HG02970 (cell line): Measurements from ENCODE around the gene PPFIA1.

ENCODE experiments used
- ATAC-seq: cut with Tn5 transposase; IDR thresholded peaks from one replicate; pipeline ENCODE4 v1.9.1; 2021; ENCODE audit warnings: mild to moderate bottlenecking, moderate library complexity, moderate number of reproducible peaks; ENCODE audit not compliant: unreplicated experiment, low FRiP score

Gene PPFIA1

DNA sequence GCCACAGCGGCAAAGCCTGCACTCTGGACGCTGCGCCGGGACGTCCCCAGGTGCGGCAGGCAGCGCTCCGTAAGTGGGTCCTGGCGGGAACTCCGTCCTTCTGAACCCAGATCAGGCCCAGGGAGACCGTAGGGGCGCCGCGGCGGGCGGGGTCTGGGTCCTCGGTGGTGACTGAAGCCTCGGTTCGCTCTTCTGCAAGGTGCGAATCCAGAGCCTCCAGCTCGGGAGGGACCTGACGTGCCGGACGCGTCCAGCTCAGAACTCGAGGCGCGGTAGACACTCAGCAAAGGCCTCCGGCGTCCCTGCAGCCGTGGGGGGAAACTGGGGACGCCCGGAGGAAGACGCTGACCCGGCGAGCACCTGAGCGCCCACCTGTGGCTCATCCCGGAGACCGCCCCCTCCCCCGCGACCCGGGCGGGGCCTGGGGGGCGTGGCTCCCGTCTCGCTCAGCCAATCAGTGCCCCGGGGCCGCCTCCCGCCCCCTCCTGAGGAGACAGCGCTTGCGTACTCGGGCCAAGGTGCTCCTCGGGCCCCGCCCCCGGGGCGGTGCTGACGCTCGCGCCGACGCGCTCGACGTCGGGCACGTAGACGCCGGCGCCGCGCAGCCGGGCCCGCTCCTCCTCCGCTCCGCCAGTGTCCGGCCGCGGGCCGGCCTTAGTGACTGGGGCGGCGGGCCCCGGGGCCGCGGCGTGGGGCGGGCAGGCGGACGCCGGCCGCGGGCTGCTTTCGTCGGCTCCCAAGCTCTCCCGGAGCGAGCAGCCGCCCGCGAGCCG, at the start of gene PPFIA1:
PPFIA1 (plus strand) TSS at position 587 of the 773 bp plus-strand sequence. CDS start 1,483 bp downstream, outside the sequence.
- ATAC-seq, result peak; percentile 96

DNA sequence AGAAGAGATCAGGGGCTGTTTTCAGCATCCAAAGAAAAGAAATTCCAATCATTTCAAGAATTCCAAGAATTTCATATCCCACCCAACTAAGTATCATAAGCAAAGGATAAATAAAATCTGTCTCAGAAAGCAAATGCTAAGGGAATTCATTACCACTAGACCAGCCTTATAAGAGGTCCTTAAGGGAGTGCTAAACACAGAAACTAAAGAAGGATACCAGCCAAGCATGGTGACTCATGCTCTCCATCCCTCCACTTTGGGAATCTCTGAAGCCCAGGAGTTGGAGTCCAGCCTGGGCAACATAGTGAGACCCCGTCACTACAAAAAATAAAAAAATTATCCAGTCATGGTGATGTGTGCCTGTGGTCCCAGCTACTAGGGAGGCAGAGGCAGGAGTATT, 49.6 kb upstream of the PPFIA1 start:
- no peak for ATAC-seq

DNA sequence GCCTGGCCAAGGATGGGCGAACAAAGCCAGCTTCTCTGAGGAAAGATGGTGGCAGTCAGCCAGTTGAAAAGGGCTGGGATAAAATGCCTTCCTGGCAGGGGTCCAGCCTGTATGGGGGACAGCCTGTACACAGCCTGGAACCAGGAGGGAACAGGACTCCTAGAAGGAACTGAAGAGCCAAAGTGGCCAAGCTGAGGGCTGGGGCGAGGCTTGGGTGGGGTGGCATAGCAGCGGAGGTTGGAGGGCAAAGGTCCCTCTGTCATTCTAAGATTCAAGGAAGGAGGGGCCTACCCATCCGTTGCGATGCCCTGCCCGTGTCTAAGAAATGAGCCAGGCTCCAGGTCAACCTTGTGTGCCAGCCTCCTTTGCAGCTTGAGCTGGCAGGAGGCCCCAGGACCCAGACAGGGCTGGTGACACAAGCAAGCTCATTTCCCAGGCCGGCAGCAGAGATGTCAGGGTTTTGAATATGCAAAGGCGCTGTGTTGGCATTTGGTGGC, 44.8 kb upstream of the PPFIA1 start:
- ATAC-seq, result no peak

DNA sequence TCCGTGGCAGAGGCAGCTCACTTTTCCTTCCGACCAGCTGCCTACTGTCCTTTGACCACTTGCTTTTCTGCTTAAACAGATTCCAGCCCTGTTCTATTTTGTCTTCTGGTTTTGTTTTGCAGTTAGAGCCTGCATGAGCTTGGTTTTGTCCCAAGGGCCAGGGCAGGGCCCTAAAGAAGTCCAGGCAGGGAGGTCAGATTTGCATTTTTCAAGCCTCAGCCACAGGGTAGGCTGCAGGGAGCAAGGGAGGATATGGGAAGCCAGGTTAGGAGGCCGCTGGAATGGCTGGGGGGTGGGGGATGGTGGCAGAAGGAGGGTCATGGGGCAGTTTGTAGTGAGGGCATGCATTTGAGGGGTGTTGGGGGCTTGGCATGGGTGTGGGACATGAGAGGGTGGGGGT, 44.3 kb upstream of the PPFIA1 start:
- no peak for ATAC-seq

DNA sequence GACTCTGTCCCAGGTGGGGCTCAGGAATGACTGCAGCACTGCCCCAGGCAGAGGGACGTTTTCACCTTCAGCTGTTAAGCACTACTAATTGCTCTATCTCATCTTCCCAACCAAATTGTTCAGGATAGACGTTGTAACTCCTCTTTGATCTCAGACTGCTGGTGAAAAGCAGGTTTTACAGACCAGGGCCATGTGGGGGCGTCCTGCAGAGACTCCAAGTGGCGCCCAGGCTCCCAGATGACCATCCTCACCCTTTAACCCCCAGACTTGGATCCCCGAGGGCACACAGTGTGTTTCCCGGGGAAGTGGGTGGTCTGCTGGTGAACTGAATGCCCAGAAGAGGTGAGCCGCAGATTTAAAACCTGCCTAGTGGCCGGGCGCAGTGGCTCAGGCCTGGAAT, 43.5 kb upstream of the PPFIA1 start:
- no peak for ATAC-seq

DNA sequence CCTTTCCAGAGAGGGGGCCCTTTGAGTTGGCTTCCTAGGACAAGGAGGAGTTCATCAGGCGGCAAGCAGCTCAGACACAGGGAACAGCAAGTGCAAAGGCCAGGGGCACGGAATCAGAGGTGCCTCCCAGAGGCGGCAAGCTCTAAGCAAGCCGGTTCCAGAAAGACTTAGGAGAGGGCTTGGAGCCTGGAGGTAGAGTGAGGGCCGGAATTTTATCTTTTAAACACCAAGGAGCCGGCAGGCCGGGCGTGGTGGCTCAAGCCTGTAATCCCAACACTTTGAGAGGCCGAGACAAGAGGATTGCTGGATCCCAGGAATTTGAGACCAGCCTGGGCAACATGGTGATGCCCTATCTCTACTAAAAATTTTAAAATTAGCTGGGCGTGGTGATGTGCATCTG, 40.8 kb upstream of the PPFIA1 start:
- no peak for ATAC-seq

DNA sequence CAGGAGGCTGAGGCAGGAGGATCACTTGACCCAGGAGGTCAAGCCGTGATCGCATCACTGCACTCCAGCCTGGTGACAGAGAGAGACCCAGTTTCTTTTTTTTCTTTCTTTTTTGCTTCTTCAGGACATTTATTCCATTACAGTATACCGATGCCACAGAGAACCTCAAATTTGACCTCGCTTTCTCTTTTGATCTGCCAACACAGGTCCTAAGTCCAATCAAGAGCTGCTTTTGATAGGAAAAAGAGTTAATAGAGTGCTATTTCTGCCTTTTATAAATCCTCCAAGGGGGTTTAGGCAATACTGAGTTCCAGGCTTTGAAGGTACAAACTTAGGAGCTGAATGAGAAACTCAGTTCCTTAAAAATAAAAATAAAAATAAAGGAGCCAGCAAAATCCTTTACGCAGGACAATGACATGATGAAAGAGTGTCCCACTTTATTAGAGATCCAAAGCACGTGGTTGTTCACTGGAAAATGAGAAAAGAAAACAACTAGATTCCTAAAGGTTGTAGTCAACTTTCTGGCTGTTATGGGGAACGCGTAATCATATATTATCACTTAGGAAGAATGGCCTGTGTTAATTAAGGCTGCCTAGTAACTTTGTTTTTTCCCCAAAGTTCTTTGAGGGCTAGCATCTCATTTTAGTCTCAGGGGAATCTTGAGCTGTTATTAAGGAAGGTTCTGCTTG, 40.2 kb upstream of the PPFIA1 start:
- ATAC-seq, result no peak

DNA sequence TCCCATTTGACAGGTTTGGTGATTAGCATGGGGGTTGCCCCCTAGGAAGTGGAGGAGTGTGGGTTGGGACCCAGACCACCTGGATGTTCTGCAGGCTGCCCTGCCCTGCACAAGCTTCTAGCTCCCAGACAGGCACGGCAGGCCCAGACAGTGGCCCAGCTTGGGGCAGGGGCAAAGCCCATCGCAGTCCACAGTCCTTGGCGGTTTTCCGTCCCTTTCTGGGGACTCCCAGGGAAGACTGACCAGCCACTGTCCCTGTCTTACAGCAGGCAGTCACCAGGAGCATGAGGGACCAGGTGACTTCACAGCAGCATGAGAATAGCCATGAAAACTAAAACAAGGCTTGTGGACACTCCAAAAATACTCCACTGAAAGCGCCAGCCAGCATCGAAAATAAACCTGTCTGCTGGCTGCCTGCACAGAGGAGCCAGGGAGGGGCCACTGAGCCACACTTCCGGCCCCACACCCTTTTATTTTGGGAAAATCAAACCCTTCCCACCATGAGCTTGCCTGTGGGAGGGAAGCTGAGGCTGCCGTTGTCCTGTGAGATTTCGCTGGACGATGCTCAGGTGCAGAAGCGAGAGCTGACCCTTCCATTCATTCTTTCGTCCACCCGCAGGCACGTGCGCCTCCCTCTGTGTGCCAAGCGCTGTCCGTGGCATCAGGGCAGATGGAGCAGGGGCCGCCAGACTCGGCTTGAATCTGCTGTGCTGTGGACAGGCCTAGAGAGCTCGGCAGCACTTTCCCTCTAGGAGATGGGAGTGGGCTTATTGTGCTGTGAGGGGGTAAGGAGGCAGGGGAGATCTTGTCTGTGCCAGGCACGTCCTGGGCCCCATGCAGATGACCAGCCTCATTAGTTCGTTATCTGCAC, 39.4 kb upstream of the PPFIA1 start:
- no peak for ATAC-seq

DNA sequence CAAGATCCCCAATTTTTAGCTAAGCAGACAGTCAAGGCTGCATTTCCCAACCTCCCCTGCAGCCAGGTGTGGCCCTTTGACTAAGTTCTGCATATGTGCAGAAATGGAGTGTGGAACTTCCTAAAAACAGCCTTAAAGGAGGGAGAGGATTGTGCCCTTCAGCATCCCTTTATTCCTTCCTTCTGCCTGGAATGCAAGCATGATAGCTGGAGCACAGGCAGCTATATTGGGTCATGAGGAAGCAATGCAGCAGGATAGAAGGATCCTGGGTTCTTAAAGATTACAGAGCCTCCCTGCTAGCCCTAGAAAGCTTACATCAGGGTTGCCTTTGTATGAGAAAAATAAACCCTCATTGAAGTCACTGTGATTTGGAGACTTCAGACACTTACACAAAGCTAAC, 37.5 kb upstream of the PPFIA1 start:
- ATAC-seq, result no peak

DNA sequence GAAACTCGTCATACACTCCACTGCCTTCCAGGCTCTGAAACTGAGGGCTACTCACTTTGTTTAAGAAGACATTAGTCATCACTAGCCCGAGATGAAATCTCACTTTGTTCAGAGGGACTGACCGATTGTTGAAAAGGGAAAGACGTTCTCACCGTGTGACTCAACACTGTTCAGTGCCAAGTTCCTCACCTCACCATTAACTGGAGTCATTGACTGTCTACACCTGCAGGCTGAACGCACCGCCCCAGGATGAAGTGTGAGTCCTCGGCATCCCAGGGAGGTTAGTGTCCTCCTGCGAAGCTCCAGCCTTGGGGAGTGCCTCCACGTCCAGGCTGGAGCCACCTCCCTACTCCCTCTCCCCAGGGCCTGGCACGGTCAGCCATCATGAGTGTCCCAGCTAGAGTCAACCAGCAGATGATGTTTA, 37.0 kb upstream of the PPFIA1 start:
- ATAC-seq, result no peak

DNA sequence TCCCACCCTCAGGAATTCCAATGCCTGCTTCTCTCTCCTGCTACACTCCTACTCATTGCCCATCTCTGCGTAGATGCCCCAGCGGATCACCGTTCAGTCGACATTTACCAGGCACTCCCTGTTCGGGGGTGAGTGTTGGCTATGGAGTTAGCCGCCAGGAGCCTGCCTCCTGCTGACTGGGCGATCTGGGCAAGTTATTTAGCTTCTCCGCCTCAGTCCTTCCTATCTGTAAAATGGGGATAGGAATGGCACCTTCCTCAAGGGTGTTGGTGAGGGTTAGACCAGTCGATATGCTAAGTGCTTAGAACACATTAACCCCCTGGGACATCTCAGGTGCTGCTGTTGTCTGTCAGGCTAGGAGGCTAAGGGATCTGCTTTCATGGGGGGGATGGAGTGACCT, 36.5 kb upstream of the PPFIA1 start:
- ATAC-seq, result no peak

DNA sequence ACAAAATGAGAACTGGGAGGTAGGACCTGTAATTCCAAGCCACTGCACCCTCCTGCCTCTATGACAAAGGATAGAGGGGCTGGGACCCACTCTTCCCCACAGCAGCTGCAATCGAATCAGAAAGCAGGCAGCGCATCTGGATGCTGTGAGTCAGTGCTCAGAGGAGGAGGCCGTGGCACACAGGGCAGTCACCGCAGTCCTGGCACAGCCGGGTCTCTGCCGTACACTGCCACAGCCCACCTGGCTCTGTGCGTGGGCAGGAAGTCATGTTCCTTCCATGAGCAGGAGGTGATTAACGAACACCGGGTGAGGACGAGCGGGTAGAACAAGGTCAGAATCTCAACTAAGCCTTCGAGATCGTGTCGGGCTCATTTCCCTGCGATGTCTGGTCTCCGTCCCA, 30.2 kb upstream of the PPFIA1 start:
- no peak for ATAC-seq

DNA sequence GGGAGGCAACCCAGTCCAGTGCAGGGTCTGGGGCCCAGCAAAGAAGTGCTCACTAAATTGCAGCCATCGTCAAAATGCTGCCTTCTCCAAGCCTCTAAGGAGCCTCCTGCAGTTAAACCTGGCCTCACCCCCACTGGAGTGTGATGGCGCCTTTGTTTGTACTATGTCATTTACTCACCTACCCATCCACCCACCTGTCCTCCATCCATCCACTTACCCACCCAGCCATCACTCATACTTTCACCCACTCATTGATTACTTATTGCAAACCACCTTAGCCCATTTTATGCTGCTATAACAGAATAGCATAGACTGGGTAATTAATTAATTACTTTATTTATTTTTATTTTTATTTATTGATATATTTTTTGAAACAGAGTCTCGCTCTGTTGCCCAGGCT, 28.8 kb upstream of the PPFIA1 start:
- ATAC-seq, result no peak

DNA sequence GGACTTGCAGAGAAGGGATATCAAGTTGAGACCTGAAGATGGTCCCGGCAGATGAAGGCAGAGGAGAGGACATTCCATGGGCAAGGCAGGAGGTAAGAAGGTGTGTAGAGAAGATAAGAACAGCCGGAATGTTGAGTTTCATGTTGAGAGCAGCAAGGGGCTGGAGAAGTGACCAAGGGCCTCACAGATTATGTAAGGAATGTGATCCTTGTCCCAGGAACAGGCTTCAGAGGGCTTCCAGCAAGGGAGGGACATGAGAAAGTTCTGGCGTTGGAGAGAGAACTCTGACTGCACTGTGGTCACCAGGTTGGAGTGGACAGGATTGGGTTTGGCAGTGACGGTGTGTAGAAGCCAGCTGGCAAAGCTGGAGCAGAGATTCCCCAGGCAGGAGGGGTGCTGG, 27.6 kb upstream of the PPFIA1 start:
- no peak for ATAC-seq

DNA sequence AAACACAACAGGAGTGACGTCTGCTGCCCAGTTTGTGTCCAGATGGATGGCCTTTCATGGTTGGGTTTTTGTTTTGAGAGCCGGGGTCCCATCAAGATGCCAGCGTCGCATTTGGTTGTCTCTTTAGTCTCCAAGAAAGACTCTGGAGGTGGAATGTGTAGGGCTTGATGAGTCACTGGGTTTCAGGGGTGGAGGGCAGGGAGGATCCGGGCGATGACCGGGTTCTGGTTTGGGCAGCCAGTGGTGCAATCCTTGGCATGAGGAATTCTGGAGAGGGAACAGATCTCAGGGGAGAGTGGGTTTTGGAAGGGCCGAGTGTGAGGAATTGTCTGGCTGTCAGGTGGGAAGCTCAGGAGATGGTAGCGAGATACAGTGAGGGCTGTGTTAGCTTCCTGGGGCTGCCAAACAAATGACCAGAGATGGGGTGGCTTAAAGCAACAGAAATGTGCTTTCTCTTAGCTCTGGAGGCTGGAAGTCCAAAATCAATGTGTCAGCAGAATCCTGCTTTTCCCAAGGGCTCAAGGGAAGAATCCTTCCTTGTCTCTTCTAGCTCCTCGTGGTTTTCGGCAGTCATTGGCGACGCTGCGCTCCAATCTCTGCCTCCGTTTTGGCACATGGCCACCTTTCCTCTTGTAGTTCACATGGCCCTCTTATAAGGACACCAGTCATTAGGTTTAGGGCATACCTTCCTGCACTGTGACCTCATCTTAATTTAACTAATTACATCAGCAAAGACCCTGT, 26.4 kb upstream of the PPFIA1 start:
- no peak for ATAC-seq

DNA sequence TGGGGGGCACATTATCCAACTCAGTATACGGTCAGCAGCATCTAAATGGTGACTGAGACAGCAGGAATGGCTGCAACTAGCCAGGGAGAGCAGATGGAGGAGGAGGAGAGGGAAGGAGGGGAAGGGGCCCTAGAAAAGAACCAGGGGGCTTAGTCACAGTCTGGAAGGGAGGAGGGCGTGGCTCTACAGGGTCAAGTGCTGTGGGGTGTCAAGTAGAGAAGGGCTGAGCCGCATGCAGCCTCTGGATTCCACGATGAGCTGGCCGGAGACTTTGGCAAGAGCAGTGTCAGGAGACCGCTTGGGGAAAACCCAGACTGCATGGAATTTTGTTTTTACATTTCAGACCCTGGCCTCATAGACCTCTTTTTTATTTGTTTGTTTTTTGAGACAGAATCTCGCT, 25.8 kb upstream of the PPFIA1 start:
- no peak for ATAC-seq

DNA sequence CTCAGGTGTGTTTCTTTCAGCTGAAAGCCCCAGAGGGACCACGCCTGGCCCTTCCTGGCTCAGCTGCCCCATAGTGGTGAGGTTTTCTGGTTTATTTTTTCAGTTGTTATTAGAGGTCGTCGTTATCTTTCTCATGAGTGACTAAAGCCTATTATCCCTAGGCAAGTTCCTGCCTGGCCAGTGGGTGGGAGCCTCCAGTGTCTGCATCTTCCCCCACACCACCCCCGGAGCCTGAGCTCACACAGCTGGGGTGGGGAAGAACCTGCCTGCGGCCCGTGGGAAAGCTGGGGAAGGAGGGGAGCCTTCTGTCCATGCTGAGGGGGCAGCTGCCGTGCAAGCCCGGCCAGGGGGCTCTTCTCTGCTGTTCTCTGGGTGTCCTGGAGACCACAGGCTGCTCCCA, 24.3 kb upstream of the PPFIA1 start:
- ATAC-seq, result no peak

DNA sequence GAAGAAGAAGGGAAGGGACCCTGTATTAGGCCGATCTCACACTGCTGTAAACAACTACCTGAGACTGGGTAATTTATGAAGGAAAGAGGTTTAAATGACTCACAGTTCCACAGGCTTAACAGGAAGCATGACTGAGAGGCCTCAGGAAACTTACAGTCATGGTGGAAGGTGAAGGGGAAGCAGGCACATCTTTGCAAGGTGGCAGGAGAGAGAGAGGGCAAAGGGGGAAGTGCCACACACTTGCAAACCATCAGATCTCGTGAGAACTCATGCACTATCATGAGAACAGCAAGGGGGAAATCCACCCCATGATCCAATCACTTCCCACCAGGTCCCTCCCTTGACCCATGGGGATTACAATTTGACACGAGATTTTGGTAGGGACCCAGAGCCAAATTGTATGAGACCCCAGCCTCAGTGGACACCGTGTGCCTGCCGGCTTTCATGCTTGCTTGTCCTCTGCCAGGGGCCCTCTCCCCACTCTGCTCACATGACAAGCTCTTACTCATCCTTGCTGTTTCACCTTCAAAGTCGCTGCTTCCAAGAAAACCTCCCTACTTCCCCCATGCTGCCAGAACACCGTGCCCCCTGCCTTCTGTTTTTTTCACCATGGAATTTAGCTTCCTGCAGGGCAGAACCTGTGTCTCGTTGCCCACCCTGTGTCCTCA, 23.3 kb upstream of the PPFIA1 start:
- ATAC-seq, result no peak

DNA sequence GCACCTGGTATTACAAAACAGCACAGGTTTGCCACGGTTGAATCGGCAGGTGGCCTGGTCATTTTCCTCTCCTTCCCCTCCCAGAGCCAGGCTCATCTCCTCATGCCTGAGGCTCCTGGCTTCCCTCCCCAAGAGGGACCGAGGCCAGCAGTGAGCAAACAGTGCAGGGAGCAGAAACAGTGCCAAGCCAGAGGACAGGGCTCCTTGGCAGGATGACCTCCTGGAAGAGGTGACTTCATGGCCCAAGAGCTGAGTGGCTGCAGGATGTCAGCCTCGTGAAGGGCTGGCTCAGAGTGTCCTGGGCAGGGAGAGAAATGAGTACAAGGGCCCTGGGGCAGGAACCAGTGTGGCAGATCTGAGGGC, 22.8 kb upstream of the PPFIA1 start:
- no peak for ATAC-seq
